KMS-11 (cell line): Measurements from ENCODE around the gene ODAD3.
A peak's percentile ranks its signal among the peaks of the same experiment; 100 is the strongest.

ENCODE experiments used
- H2AFZ ChIP-seq: fragments of 200-600 bp; sonication (generic); 2 replicates; pipeline ENCODE4 v1.6.1; 2016; ENCODE audit warnings: antibody characterized with exemption, mixed run types, low read depth
- H3K27ac ChIP-seq: fragments of 200-600 bp; sonication (generic); 2 replicates; pipeline ENCODE4 v1.6.1; 2016; ENCODE audit warnings: mild to moderate bottlenecking, mixed run types
- H3K27me3 ChIP-seq: fragments of 200-600 bp; sonication (generic); 2 replicates; pipeline ENCODE4 v1.6.1; 2017; ENCODE audit warnings: mild to moderate bottlenecking, low read depth, mixed run types, moderate library complexity; ENCODE audit not compliant: insufficient read depth
- H3K36me3 ChIP-seq: fragments of 200-600 bp; sonication (generic); 2 replicates; pipeline ENCODE4 v1.6.1; 2017; ENCODE audit warnings: mild to moderate bottlenecking, mixed run types; ENCODE audit not compliant: insufficient read depth
- H3K4me1 ChIP-seq: fragments of 200-600 bp; sonication (generic); 2 replicates; pipeline ENCODE4 v1.6.1; 2016; ENCODE audit warnings: mild to moderate bottlenecking, low read depth, mixed run types; ENCODE audit not compliant: poor library complexity, severe bottlenecking
- H3K4me2 ChIP-seq: fragments of 200-600 bp; sonication (generic); 2 replicates; pipeline ENCODE4 v1.7.0; 2016; ENCODE audit warnings: mild to moderate bottlenecking, mixed run types
- H3K4me3 ChIP-seq: fragments of 200-600 bp; sonication (generic); IDR thresholded peaks from 2 replicates; pipeline ENCODE4 v1.6.1; 2017; ENCODE audit warnings: low read depth, low read length, mixed read lengths; ENCODE audit not compliant: insufficient read depth
- H3K79me2 ChIP-seq: fragments of 200-600 bp; sonication (generic); 2 replicates; pipeline ENCODE4 v1.6.1; 2016; ENCODE audit warnings: low read depth, mixed run types; ENCODE audit not compliant: insufficient read depth
- H3K9ac ChIP-seq: fragments of 200-600 bp; sonication (generic); 2 replicates; pipeline ENCODE4 v1.6.1; 2016; ENCODE audit warnings: mild to moderate bottlenecking, mixed run types
- H4K20me1 ChIP-seq: fragments of 200-600 bp; sonication (generic); 2 replicates; pipeline ENCODE4 v1.6.1; 2016; ENCODE audit warnings: mild to moderate bottlenecking, mixed run types; ENCODE audit not compliant: insufficient read depth
- TF ChIP-seq, protein P1 (sequence below): fragments of 200-600 bp; sonication (generic); conservative IDR thresholded peaks from 2 replicates; pipeline ENCODE4 v1.6.1; 2017; ENCODE audit warnings: low read depth, mild to moderate bottlenecking, antibody characterized with exemption, low read length, moderate library complexity, mixed read lengths

Gene ODAD3

DNA sequence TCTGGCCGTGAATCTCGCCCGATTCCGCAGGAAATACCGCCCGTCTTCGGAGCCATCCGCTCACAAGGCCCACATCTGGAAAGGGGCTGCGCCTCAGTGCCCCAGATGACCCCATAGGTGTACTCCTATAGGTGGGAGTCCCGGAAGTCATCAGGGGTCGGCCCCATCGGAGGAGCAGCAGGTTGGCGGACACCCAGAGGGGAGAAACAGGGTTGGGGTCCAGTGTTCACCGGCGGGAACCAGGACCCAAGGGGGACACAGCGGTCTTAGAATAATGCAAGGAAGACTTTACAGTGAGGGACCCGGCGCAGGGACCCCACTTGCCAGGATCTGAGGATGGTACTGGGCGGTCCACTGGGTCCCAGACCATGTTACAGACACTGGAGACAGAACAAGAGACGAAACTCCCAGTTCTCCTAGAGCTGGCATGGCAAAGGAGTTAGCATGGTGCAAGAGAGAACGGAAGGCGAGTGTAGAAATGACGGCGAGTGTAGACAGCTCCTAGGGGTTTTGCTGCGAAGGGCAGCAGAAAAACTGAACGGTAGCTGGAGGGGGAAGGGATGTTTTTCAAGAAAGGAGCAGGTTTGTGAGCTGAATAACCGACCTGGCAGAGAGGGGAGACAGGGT lies 11.6 kb downstream of the ODAD3 start:
- H3K36me3 ChIP-seq, result no peaks in the 10 kb centered on the region
- no peak overlapping the region for H3K4me3 ChIP-seq
- H3K79me2 ChIP-seq, result no peaks in the 10 kb centered on the region
- H2AFZ ChIP-seq, result no peak overlapping the region
- H3K27ac ChIP-seq, result no peak overlapping the region
- peaks cover 29% of the 10 kb centered on the region for H3K27me3 ChIP-seq
- H4K20me1 ChIP-seq, result no peaks in the 10 kb centered on the region
- H3K4me2 ChIP-seq, result no peak overlapping the region
- peaks cover 4% of the 10 kb centered on the region for H3K4me1 ChIP-seq
- TF ChIP-seq, protein P1, sequence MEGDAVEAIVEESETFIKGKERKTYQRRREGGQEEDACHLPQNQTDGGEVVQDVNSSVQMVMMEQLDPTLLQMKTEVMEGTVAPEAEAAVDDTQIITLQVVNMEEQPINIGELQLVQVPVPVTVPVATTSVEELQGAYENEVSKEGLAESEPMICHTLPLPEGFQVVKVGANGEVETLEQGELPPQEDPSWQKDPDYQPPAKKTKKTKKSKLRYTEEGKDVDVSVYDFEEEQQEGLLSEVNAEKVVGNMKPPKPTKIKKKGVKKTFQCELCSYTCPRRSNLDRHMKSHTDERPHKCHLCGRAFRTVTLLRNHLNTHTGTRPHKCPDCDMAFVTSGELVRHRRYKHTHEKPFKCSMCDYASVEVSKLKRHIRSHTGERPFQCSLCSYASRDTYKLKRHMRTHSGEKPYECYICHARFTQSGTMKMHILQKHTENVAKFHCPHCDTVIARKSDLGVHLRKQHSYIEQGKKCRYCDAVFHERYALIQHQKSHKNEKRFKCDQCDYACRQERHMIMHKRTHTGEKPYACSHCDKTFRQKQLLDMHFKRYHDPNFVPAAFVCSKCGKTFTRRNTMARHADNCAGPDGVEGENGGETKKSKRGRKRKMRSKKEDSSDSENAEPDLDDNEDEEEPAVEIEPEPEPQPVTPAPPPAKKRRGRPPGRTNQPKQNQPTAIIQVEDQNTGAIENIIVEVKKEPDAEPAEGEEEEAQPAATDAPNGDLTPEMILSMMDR, result no peak
- no peak overlapping the region for H3K9ac ChIP-seq

DNA sequence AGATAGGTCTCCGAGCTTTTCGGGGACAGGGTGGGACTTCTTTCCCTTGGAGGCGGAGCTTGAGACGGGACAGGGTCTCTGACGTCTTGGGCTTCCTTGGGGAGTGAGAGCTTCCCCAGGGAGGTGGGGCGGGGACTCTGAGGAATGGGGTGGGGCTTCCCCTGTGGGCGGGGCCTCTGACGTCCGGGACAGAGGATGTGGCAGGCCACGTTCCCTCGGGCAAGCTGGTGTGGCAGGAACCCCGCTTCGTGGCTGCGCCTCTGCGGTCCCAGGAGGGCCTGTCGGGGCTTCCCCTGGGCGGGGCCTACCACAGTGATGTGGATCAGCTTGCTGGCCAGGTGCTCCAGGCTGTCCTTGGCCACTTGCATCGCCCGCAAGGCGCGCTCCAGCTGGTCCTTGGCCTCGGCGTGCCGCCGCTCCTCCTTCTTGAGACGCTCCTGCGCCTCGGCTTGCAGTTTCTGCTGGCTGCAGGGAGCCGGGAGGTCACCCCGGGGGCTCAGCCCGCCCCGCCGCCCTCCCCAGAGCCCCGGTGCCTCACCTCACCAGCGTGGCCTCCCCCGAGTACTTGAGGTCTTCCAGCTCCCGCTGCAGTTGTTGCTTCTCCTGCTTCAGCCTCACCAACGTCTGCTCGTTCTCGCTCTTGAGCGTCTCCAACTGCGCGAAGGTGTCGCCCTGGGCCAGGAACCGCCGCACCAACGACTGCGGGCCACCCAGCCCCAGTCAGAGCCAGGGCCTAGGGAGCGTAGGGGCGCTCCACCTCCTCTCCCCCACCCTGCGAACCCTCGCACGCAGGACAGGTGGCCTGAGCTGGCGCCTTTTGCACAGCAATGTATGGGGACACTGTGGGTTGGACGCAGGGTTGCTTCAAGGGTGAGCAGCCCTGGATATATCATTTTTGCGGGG lies 12.5 kb downstream of the ODAD3 start:
- H3K79me2 ChIP-seq, result no peaks in the 10 kb centered on the region
- H3K4me1 ChIP-seq, result peaks cover 4% of the 10 kb centered on the region
- H2AFZ ChIP-seq, result peak overlapping the region; percentile 70
- no peak overlapping the region for H3K27ac ChIP-seq
- no peak overlapping the region for H3K4me3 ChIP-seq
- TF ChIP-seq, protein P1, result no peak
- no peaks in the 10 kb centered on the region for H4K20me1 ChIP-seq
- H3K9ac ChIP-seq, result no peak overlapping the region; the same call in 1 of the 2 replicates
- H3K4me2 ChIP-seq, result peak overlapping the region; percentile 57
- no peaks in the 10 kb centered on the region for H3K36me3 ChIP-seq
- H3K27me3 ChIP-seq, result peaks cover 33% of the 10 kb centered on the region

DNA sequence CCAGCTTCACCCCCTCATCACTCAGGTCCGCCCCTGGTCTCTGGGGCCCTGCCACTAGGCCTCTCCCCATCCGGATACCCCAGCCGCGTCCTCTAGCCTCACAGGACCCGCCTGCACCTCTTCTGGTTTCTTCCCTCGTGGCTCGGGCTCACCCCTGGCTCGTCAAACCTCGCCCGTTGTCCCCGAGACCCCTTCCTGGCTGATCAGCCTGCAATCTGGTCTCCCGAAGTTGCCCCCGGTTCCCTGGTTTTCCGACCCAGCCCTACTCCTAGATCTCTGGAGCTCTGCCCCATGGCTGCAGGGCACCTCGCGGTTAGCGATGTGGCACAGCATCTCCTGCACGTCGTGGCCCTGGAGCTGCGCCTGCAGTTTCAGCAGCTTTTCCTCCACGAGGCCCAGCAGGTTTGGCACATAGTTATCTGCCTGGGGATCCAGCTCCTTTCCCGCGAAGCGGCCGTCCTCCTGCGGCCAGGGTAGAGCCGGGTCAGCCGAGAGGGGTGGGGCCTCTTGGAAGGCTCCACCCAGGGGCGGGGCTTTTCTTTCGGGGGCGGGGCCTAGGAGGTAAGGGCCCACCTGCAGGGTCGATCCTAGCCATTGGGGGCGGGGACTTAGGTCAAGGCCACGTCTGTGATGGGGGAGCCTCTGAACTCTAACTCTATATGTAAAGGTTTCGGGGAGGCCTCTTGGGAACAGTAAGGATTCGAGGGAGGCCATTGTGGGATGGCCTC lies 13.4 kb downstream of the ODAD3 start:
- Histone ChIP-seq H3K4me1 (peaks cover 4% of the 10 kb centered on the region), H3K4me3 (no peak overlapping the region), H4K20me1 (no peaks in the 10 kb centered on the region), H2AFZ (peak overlapping the region; percentile 70), H3K4me2 (peak overlapping the region; percentile 57), H3K9ac (no peak overlapping the region), H3K79me2 (no peaks in the 10 kb centered on the region), H3K36me3 (no peaks in the 10 kb centered on the region), H3K27ac (no peak overlapping the region), H3K27me3 (peaks cover 33% of the 10 kb centered on the region)
- TF ChIP-seq, protein P1, result no peak

DNA sequence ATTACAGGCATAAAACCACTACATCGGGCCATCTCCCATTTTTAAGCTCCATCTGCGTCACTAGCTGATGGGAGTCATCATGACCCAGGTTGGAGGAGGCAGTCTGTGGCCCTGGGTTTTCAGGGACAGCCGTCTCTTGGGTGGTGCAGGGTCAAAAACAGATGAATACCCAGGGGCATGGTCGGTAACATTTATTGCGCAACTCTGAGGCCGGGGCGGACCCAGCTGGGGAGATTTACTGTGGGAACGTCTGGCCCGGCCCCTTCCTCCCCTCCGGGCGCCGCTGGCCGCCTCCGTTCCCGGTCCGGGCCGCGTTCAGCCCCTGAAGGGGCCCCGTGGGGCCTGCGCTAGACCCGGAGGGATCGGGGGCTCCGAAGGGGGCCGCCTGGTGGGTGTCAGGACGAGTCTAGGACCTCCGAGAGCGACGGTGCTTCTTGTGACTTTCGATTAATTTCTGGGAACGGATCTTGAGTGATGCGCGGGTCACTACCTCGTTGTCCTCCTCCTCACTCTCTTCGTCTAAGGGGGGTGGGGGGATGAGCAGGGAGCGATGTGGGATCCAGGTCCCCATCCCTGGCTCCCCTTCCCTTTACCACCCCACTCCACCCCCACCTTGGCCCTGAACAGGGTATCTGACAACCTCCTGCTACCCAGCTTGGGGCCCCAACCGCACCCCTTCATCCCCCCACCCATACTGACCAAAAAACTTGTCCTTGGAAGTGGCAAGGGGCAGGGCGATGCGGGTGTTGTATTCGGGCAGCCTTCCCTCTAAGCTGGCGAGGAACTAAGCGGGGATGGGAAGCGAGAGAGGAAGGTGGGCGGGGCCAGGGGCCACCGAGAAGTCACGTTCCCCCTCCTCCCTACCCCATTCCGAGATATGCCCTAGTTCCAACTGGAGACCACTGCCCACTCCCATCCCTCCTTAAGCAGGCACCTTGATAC lies 14.2 kb downstream of the ODAD3 start:
- TF ChIP-seq, protein P1, result no peak
- H3K27me3 ChIP-seq, result peaks cover 41% of the 10 kb centered on the region
- no peaks in the 10 kb centered on the region for H3K79me2 ChIP-seq
- no peak overlapping the region for H3K27ac ChIP-seq
- peak overlapping the region; percentile 57; the same call in 1 of the 2 replicates for H3K4me2 ChIP-seq
- H3K36me3 ChIP-seq, result no peaks in the 10 kb centered on the region
- H2AFZ ChIP-seq, result peak overlapping the region; percentile 70; the same call in 1 of the 2 replicates
- H3K9ac ChIP-seq, result no peak overlapping the region
- no peak overlapping the region for H3K4me3 ChIP-seq
- peaks cover 4% of the 10 kb centered on the region for H3K4me1 ChIP-seq
- no peaks in the 10 kb centered on the region for H4K20me1 ChIP-seq
